GM12878 (cell line): ENCODE measurements around the gene NLRC5. TPM values are rescaled to one million over a fixed set of nuclear protein-coding genes. Genes with fewer than 3 reads are reported as not detected.

Experiments
- ATAC-seq: fragments of 200-7000 bp; cut with Tn5 transposase; 3 replicates; pipeline ENCODE4 v1.9.1; 2020; ENCODE audit warnings: mild to moderate bottlenecking, moderate library complexity
- BruUV-seq: library from RNA; stranded (reverse); fragments of 400-500 nt; replicated peaks from 2 replicates; lab custom pipeline; 2021; lab: Mats Ljungman, UMichigan
- CTCF ChIA-PET: fragments of 300-600 bp; sonication (Branson Sonifier 250); formaldehyde crosslinking; extraction: SDS; loops from one replicate; lab custom pipeline; 2021; ENCODE audit warnings: inconsistent platforms; lab: Yijun Ruan, JAX
- POLR2A ChIA-PET: fragments of 350-600 bp; formaldehyde crosslinking; extraction: SDS; loops from one replicate; lab custom pipeline; 2021; ENCODE audit warnings: inconsistent platforms; lab: Charles Lee
- RAD21 ChIA-PET: fragments of 300-600 bp; sonication (Branson Sonifier 250); formaldehyde crosslinking; loops from one replicate; lab custom pipeline; 2023; ENCODE audit warnings: antibody characterized with exemption; ENCODE audit not compliant: unreplicated experiment; lab: Charles Lee
- SMC1A ChIA-PET: fragments of 300-600 bp; sonication (Branson Sonifier 250); formaldehyde crosslinking; loops from one replicate; lab custom pipeline; 2023; ENCODE audit not compliant: unreplicated experiment, uncharacterized antibody; lab: Charles Lee
- DNase-seq: peaks from one replicate; pipeline ENCODE4 v3.0.0-alpha.2; 2011; ENCODE audit warnings: low read depth, low spot score
- FAIRE-seq: peaks from 3 replicates; lab custom pipeline; 2011; peaks lifted over from hg19 to GRCh38; lab: Jason Lieb, UNC
- H2AFZ ChIP-seq: 2 replicates; pipeline ENCODE4 v1.6.0; 2011; ENCODE audit warnings: low read depth, low read length, control low read depth; ENCODE audit not compliant: control insufficient read depth
- H3K27ac ChIP-seq: 2 replicates; pipeline ENCODE4 v1.5.1; 2011; ENCODE audit warnings: control low read depth; ENCODE audit not compliant: control insufficient read depth, insufficient read depth
- H3K27me3 ChIP-seq, 2 experiments: replicated peaks in 1 of 2; 2 replicates each; pipeline versions ENCODE4 v1.6.0 to v1.6.1; 2011; ENCODE audit warnings: low read length in 1 of 2; ENCODE audit not compliant: control insufficient read depth in 2 of 2, insufficient read depth in 2 of 2
- H3K36me3 ChIP-seq, 2 experiments: 2 replicates each; pipeline ENCODE4 v1.5.1; 2011; ENCODE audit warnings: low read length in 1 of 2; ENCODE audit not compliant: control insufficient read depth in 2 of 2, insufficient read depth in 2 of 2
- H3K4me1 ChIP-seq: 2 replicates; pipeline ENCODE4 v1.6.1; 2011; ENCODE audit warnings: mild to moderate bottlenecking, low read length, moderate library complexity, mixed read lengths; ENCODE audit not compliant: control insufficient read depth, insufficient read depth
- H3K4me2 ChIP-seq: 2 replicates; pipeline ENCODE4 v1.6.0; 2011; ENCODE audit warnings: control low read depth; ENCODE audit not compliant: control insufficient read depth, insufficient read depth
- H3K4me3 ChIP-seq: fragments of 200-600 bp; sonication (generic); 2 replicates; pipeline ENCODE4 v1.5.1; 2016
- H3K79me2 ChIP-seq: 2 replicates; pipeline ENCODE4 v1.6.0; 2011; ENCODE audit warnings: low read length; ENCODE audit not compliant: control insufficient read depth, insufficient read depth
- H3K9ac ChIP-seq: 2 replicates; pipeline ENCODE4 v1.8.0; 2011; ENCODE audit warnings: low read length, control low read depth, mixed read lengths; ENCODE audit not compliant: control insufficient read depth, insufficient read depth
- H3K9me3 ChIP-seq: replicated peaks from 3 replicates; pipeline ENCODE4 v1.5.1; 2011; ENCODE audit warnings: mild to moderate bottlenecking, low read length; ENCODE audit not compliant: control insufficient read depth, insufficient read depth
- H4K20me1 ChIP-seq: 2 replicates; pipeline ENCODE4 v1.6.0; 2011; ENCODE audit not compliant: control insufficient read depth, insufficient read depth
- BHLHE40 ChIP-seq, 2 experiments: fragments of 450-650 bp in 1 of 2; IDR thresholded peaks; 2 replicates each; pipeline ENCODE4 v1.6.1; 2011 to 2017; ENCODE audit warnings: low read depth in 2 of 2, borderline replicate concordance in 1 of 2, improper control_type of control experiment in 1 of 2, low read length in 1 of 2, mild to moderate bottlenecking in 1 of 2
- EZH2 ChIP-seq: IDR thresholded peaks from 2 replicates; pipeline ENCODE4 v1.6.1; 2012; ENCODE audit warnings: low read depth, mild to moderate bottlenecking, control low read depth, inconsistent platforms, low read length, borderline replicate concordance; ENCODE audit not compliant: control insufficient read depth
- IKZF1 ChIP-seq: fragments of 450-650 bp; conservative IDR thresholded peaks from 2 replicates; pipeline ENCODE4 v1.6.1; 2017; ENCODE audit warnings: antibody characterized with exemption, mild to moderate bottlenecking
- IKZF2 ChIP-seq, 2 experiments: fragments of 450-650 bp; IDR thresholded peaks; 2 replicates each; pipeline ENCODE4 v1.6.1; 2017; ENCODE audit warnings: mild to moderate bottlenecking in 2 of 2, moderate library complexity in 2 of 2
- ZNF592 ChIP-seq: fragments of 450-650 bp; IDR thresholded peaks from 2 replicates; pipeline ENCODE4 v1.6.1; 2017; ENCODE audit warnings: mild to moderate bottlenecking, moderate library complexity
- WGBS: methylation state at CpG from one replicate; pipeline ENCODE4 v1.1.6; 2016; ENCODE audit warnings: low lambda C conversion rate; ENCODE audit not compliant: insufficient replicate concordance, insufficient coverage; ENCODE audit errors: missing lambda C conversion rate; 5-methylcytosine and 5-hydroxymethylcytosine counted together
- in situ Hi-C: fragments of 300-500 bp; cut with MboI; formaldehyde crosslinking; loops from 9 replicates; pipeline ENCODE4 v1.14.3; 2018; ENCODE audit warnings: mixed read lengths
- intact Hi-C: fragments of 100-400 bp; cut with micrococcal nuclease; formaldehyde crosslinking; loops from one replicate; pipeline ENCODE4 v1.14.2; 2022; ENCODE audit not compliant: unreplicated experiment
- polyA plus RNA-seq, 11 experiments: library from polyadenylated mRNA; depleted of rRNA in 4 of 11; unstranded in 6 of 11; stranded (reverse) in 5 of 11; fragments of >200 nt; fragmentation: Nextera tagmentation in 4 of 11; fragmentation: Illumina TruSeq in 1 of 11; extraction: Ambion mirVana in 4 of 11; extraction: Trizol in 1 of 11; gene quantifications; 1 replicate in 1 of 11; 2 replicates in 10 of 11; pipeline versions ENCODE4 v1.2.1 to v1.2.3, GENCODE V29; 2011 to 2016; ENCODE audit warnings: inconsistent platforms in 2 of 11, missing spikeins in 2 of 11, low read depth in 1 of 11
- total RNA-seq, 4 experiments: library from RNA; depleted of rRNA in 3 of 4; stranded (reverse); fragments of >200 nt in 3 of 4; fragmentation: Illumina TruSeq in 1 of 4; extraction: Trizol in 1 of 4; gene quantifications; 2 replicates each; pipeline versions ENCODE4 v1.2.1 to v1.2.3, GENCODE V29; 2013 to 2021

Gene NLRC5
- total and polyA plus RNA-seq, 10 of the 15 experiments (the other 5 are each of a cell fraction or from before 2014, with no cell fraction given), result 13.1 to 105 (median 57.3) TPM

- DNase-seq (no peak), FAIRE-seq (no peak)
- H3K36me3 ChIP-seq, result no peaks in the 10 kb centered on the region
- WGBS, result 63% methylated on average over 7 of the region's 7 CpGs
- H2AFZ ChIP-seq, result no peak overlapping the region; the same call in 1 of the 2 replicates
- no TSS peak for BruUV-seq
- CTCF ChIA-PET, result interaction anchor here (0.9 to 1.3 kb wide), 4 partner anchors 9 to 34 kb away, joined by 3 to 6 read pairs (median 4); no protein-coding TSS in a partner anchor
- H3K79me2 ChIP-seq, result no peaks in the 10 kb centered on the region
- RAD21 ChIA-PET, result interaction anchor here (1.2 to 2.7 kb wide), 4 partner anchors 13 to 43 kb away, joined by 4 to 6 read pairs (median 5); partner anchors contain the start of gene CPNE2
- no peaks in the 10 kb centered on the region for H3K27me3 ChIP-seq
- SMC1A ChIA-PET, result interaction anchor here (1.1 to 1.9 kb wide), 6 partner anchors 14 to 172 kb away, joined by 3 to 10 read pairs (median 4); partner anchors contain the start of gene CPNE2
- TF ChIP-seq IKZF1 (0 out of 2 replicates have a peak, but pooled peaks have one; percentile 4), BHLHE40 (IDR thresholded peaks at IDR 0.05; ENCODE audit: borderline replicate concordance in 1 of 2, low read depth in 2 of 2, low read length in 1 of 2) (no peak), ZNF592 (no peak), EZH2 (no peak), IKZF2 (IDR thresholded peaks at IDR 0.05) (0 out of 4 replicates have a peak, but pooled peaks of 1 of the 2 experiments have one; percentile 15)
- TF ChIP-seq, all 136 proteins: peak for 2
- H3K4me2 ChIP-seq, result no peak overlapping the region
- intact Hi-C loops, result loop anchor here (5.0 kb wide), 1 partner anchor 39 kb away; no protein-coding TSS in a partner anchor
- POLR2A ChIA-PET, result interaction anchor here (0.5 to 1.3 kb wide), 5 partner anchors 14 to 25 kb away, joined by 3 to 4 read pairs (median 3); no protein-coding TSS in a partner anchor
- H3K27ac ChIP-seq, result peak overlapping the region; percentile 46; the same call in 1 of the 2 replicates
- H3K9ac ChIP-seq, result no peak overlapping the region
- no peak overlapping the region for H3K4me3 ChIP-seq
- in situ Hi-C loops, result no loop called here
- peak; percentile 25 for ATAC-seq
- H4K20me1 ChIP-seq, result no peaks in the 10 kb centered on the region
- peaks cover 31% of the 10 kb centered on the region for H3K4me1 ChIP-seq
- H3K9me3 ChIP-seq, result no peaks in the 10 kb centered on the region
Observed at GRCh38 chr16:57127836-57128235, 138.5 kb downstream of the NLRC5 start.
